ENCODE measurements around the gene NEK2.
A peak's percentile ranks its signal among the peaks of the same experiment; 100 is the strongest.
"Not testable (repeated sequence)": the region's sequence is repeated elsewhere in the genome, so short reads cannot be mapped to it uniquely, and the experiment has no call there.

NEK2 gene

GRCh38 chr1:211693911-211694310 lies 18.5 kb upstream of the NEK2 start:
- not testable (repeated sequence) for DNase-seq

- no peak for DNase-seq
Measured at GRCh38 chr1:211688421-211688820, 13.0 kb upstream of the NEK2 start.

- DNase-seq: no peak
Measured at GRCh38 chr1:211687462-211688215, 12.2 kb upstream of the NEK2 start.

GRCh38 chr1:211685823-211686222 lies 10.4 kb upstream of the NEK2 start:
- no peak for DNase-seq

- DNase-seq: no peak
Measured at GRCh38 chr1:211684791-211685190, 9.4 kb upstream of the NEK2 start.

GRCh38 chr1:211684331-211684730 lies 8.9 kb upstream of the NEK2 start:
- no peak for DNase-seq

GRCh38 chr1:211683396-211684297 lies 8.2 kb upstream of the NEK2 start:
- DNase-seq: no peak

- DNase-seq: not testable (repeated sequence)
Measured at GRCh38 chr1:211682186-211682585, 6.8 kb upstream of the NEK2 start.

- peak; percentile 79 for DNase-seq
Measured at GRCh38 chr1:211680752-211681327, 5.4 kb upstream of the NEK2 start.

- DNase-seq: no peak
Measured at GRCh38 chr1:211677659-211678058, 2.2 kb upstream of the NEK2 start.

- no peak for DNase-seq
Measured at GRCh38 chr1:211676761-211677160, 1.3 kb upstream of the NEK2 start.

GRCh38 chr1:211676106-211676583 lies 724 bp upstream of the NEK2 start:
- no peak for DNase-seq

- no peak for DNase-seq
Measured at GRCh38 chr1:211667065-211667617, 8.3 kb downstream of the NEK2 start.

GRCh38 chr1:211660718-211661222 lies 14.7 kb downstream of the NEK2 start:
- no peak for DNase-seq

GRCh38 chr1:211656728-211657127 lies 18.7 kb downstream of the NEK2 start:
- DNase-seq: no peak

GRCh38 chr1:211654838-211655787 lies 20.3 kb downstream of the NEK2 start:
- peak; percentile 71 for DNase-seq

GRCh38 chr1:211653959-211654496 lies 21.4 kb downstream of the NEK2 start:
- DNase-seq: no peak

GRCh38 chr1:211653293-211653692 lies 22.1 kb downstream of the NEK2 start:
- no peak for DNase-seq

- DNase-seq: no peak
Measured at GRCh38 chr1:211652371-211652770, 23.1 kb downstream of the NEK2 start.

- no peak for DNase-seq
Measured at GRCh38 chr1:211650904-211651303, 24.5 kb downstream of the NEK2 start.
